ENCODE data around the gene KDM5C. TPM values are rescaled to one million over a fixed set of nuclear protein-coding genes. Genes with fewer than 3 reads are reported as not detected.
"Not testable (repeated sequence)": the region's sequence is repeated elsewhere in the genome, so short reads cannot be mapped to it uniquely, and the experiment has no call there.

The KDM5C gene
- total and polyA plus RNA-seq, 2 of the 4 experiments (the other 2 are of a cell fraction), result 75.4 to 84.6 TPM

GRCh38 chrX:53166103-53166502 lies 58.9 kb downstream of the KDM5C start:
- BruUV-seq (replicated peaks), result no TSS peak
- intact Hi-C loops (cut with micrococcal nuclease), result no loop called here
- in situ Hi-C loops (cut with MboI; ENCODE audit: low sequenced_read_pairs), result no loop called here

GRCh38 chrX:53164566-53164965 lies 60.4 kb downstream of the KDM5C start:
- peaks cover 12% of the 10 kb centered on the region for H3K27me3 ChIP-seq (ENCODE audit: control insufficient read depth, insufficient read depth, low read length)
- H3K9me1 ChIP-seq (ENCODE audit: insufficient read depth, low read length); intact Hi-C loops (cut with micrococcal nuclease); H4K91ac ChIP-seq (ENCODE audit: insufficient read depth, low read depth, low read length); H3K4ac ChIP-seq (ENCODE audit: low read depth, low read length); H2AK9ac ChIP-seq (replicated peaks; ENCODE audit: low read depth, low read length, poor library complexity); H4K5ac ChIP-seq (ENCODE audit: low read depth, low read length); CTCF ChIA-PET; dilution Hi-C loops (cut with HindIII; ENCODE audit: low sequenced_read_pairs, unreplicated experiment); H3K18ac ChIP-seq (ENCODE audit: low read depth, low read length); POLR2A ChIA-PET (ENCODE audit: unreplicated experiment); H3K27ac ChIP-seq (ENCODE audit: insufficient read depth, low read length); in situ Hi-C loops (cut with MboI; ENCODE audit: low sequenced_read_pairs); H4K8ac ChIP-seq (ENCODE audit: low read depth in 2 of 2, low read length in 2 of 2); H2AFZ ChIP-seq (replicated peaks; ENCODE audit: low read length, poor library complexity); H3K9ac ChIP-seq (ENCODE audit: low read depth, low read length); ATAC-seq (ENCODE audit: low read depth); H3K9me3 ChIP-seq (ENCODE audit: control insufficient read depth, insufficient read depth, low read length); H3K79me1 ChIP-seq (ENCODE audit: low read depth in 1 of 2, low read length in 2 of 2); H2AK5ac ChIP-seq (ENCODE audit: low read depth, low read length); H2BK15ac ChIP-seq (ENCODE audit: low read depth, low read length); H3K4me2 ChIP-seq (ENCODE audit: low read depth, low read length); H2BK20ac ChIP-seq (ENCODE audit: low read depth, low read length); DNase-seq; H3K36me3 ChIP-seq (ENCODE audit: control insufficient read depth, insufficient read depth, low read length); H4K20me1 ChIP-seq (ENCODE audit: insufficient read depth, low read length); BruUV-seq (replicated peaks); H3K14ac ChIP-seq (replicated peaks; ENCODE audit: low read depth, low read length); H2BK5ac ChIP-seq (ENCODE audit: low read depth, low read length, poor library complexity, severe bottlenecking); H3K56ac ChIP-seq (ENCODE audit: extremely low read depth, insufficient read depth, low read length); H3K4me1 ChIP-seq (ENCODE audit: control insufficient read depth, insufficient read depth, low read length); H3K23ac ChIP-seq (ENCODE audit: low read depth, low read length); H2BK120ac ChIP-seq (ENCODE audit: low read depth, low read length); H3K4me3 ChIP-seq (ENCODE audit: insufficient read depth, low read depth, low read length): not testable (repeated sequence)
- no CpG with 5 or more reads among the region's 6 CpGs for WGBS, 2 experiments (ENCODE audit: extremely low coverage in 2 of 2, insufficient read length in 1 of 2)

More at GRCh38 chrX:53166103-53166502, 58.9 kb downstream of the KDM5C start:
- Histone ChIP-seq H3K14ac (replicated peaks; ENCODE audit: low read depth, low read length) (no peak overlapping the region), H2BK5ac (ENCODE audit: low read depth, low read length, poor library complexity, severe bottlenecking) (no peak overlapping the region), H3K4me1 (ENCODE audit: control insufficient read depth, insufficient read depth, low read length) (no peaks in the 10 kb centered on the region), H2AK9ac (replicated peaks; ENCODE audit: low read depth, low read length, poor library complexity) (no peak overlapping the region), H2BK15ac (ENCODE audit: low read depth, low read length) (no peak overlapping the region), H3K9me3 (ENCODE audit: control insufficient read depth, insufficient read depth, low read length) (no peaks in the 10 kb centered on the region), H4K8ac (ENCODE audit: low read depth in 2 of 2, low read length in 2 of 2) (no peak overlapping the region), H3K36me3 (ENCODE audit: control insufficient read depth, insufficient read depth, low read length) (no peaks in the 10 kb centered on the region), H2BK20ac (ENCODE audit: low read depth, low read length) (no peak overlapping the region), H3K4me2 (ENCODE audit: low read depth, low read length) (no peak overlapping the region), H3K9me1 (ENCODE audit: insufficient read depth, low read length) (no peaks in the 10 kb centered on the region; the same call in 1 of the 2 replicates), H4K91ac (ENCODE audit: insufficient read depth, low read depth, low read length) (no peak overlapping the region), H3K79me1 (ENCODE audit: low read depth in 1 of 2, low read length in 2 of 2) (no peaks in the 10 kb centered on the region), H3K56ac (ENCODE audit: extremely low read depth, insufficient read depth, low read length) (no peak overlapping the region), H3K27ac (ENCODE audit: insufficient read depth, low read length) (no peak overlapping the region), H2AK5ac (ENCODE audit: low read depth, low read length) (no peak overlapping the region), H2AFZ (replicated peaks; ENCODE audit: low read length, poor library complexity) (no peak overlapping the region), H3K4ac (ENCODE audit: low read depth, low read length) (no peak overlapping the region), H4K5ac (ENCODE audit: low read depth, low read length) (no peak overlapping the region), H3K23ac (ENCODE audit: low read depth, low read length) (no peak overlapping the region), H3K18ac (ENCODE audit: low read depth, low read length) (no peak overlapping the region), H3K9ac (ENCODE audit: low read depth, low read length) (no peak overlapping the region), H3K27me3 (ENCODE audit: control insufficient read depth, insufficient read depth, low read length) (peaks cover 11% of the 10 kb centered on the region), H2BK120ac (ENCODE audit: low read depth, low read length) (no peak overlapping the region), H4K20me1 (ENCODE audit: insufficient read depth, low read length) (no peaks in the 10 kb centered on the region), H3K4me3 (ENCODE audit: insufficient read depth, low read depth, low read length) (no peak overlapping the region)
- POLR2A ChIA-PET (ENCODE audit: unreplicated experiment), result no interaction called here
- dilution Hi-C loops (cut with HindIII; ENCODE audit: low sequenced_read_pairs, unreplicated experiment), result no loop called here
- CTCF ChIA-PET, result no interaction called here
- TF ChIP-seq POLR2A (IDR thresholded peaks at IDR 0.05; ENCODE audit: low read depth, low read length) (no peak), MAZ (IDR thresholded peaks at IDR 0.05; ENCODE audit: borderline replicate concordance, low read depth, low read length) (no peak), RFX5 (IDR thresholded peaks at IDR 0.05; ENCODE audit: low read depth, low read length) (no peak), NFE2L2 (IDR thresholded peaks at IDR 0.05; ENCODE audit: low read depth, low read length) (no peak), SMC3 (IDR thresholded peaks at IDR 0.05; ENCODE audit: low read depth, low read length) (no peak), BHLHE40 (IDR thresholded peaks at IDR 0.05; ENCODE audit: low read depth, low read length) (no peak)
- ATAC-seq (ENCODE audit: low read depth) (no peak), DNase-seq (no peak)
- no CpG with 5 or more reads among the region's 3 CpGs for WGBS, 2 experiments (ENCODE audit: extremely low coverage in 2 of 2, insufficient read length in 1 of 2)
